SK-N-SH (cell line): ENCODE data around the gene PGS1. TPM values are rescaled to one million over a fixed set of nuclear protein-coding genes. Genes with fewer than 3 reads are reported as not detected.

Source experiments
- CTCF ChIA-PET: fragments of 300-600, 350-600 bp; formaldehyde crosslinking; extraction: SDS; loops from one replicate; lab custom pipeline; 2021; lab: Yijun Ruan, JAX
- POLR2A ChIA-PET: fragments of 350-600 bp; sonication (Branson Sonifier 250); formaldehyde crosslinking; extraction: SDS; loops from one replicate; lab custom pipeline; 2020; ENCODE audit warnings: antibody characterized with exemption, inconsistent platforms; lab: Yijun Ruan, JAX
- DNase-seq: peaks from one replicate; pipeline ENCODE4 v3.0.0; 2012
- H2AFZ ChIP-seq: fragments of 200-600 bp; sonication (generic); 2 replicates; pipeline ENCODE4 v1.8.1; 2016; ENCODE audit warnings: antibody characterized with exemption, mild to moderate bottlenecking, low read depth
- H3F3A ChIP-seq: fragments of 200-600 bp; sonication (generic); replicated peaks from 2 replicates; pipeline ENCODE3; 2016; ENCODE audit warnings: antibody characterized with exemption, mild to moderate bottlenecking; ENCODE audit not compliant: insufficient read depth
- H3K27ac ChIP-seq, 2 experiments: fragments of 200-500 bp in 1 of 2; fragments of 200-600 bp in 1 of 2; sonication (Bioruptor generic) in 1 of 2; sonication (generic), shearing (Covaris generic) in 1 of 2; 2 replicates each; pipeline versions ENCODE4 v1.5.1 to v1.6.1; 2014 to 2016; ENCODE audit warnings: low read depth in 2 of 2, inconsistent platforms in 1 of 2, low read length in 1 of 2, mild to moderate bottlenecking in 1 of 2, mixed read lengths in 1 of 2
- H3K27me3 ChIP-seq: fragments of 200-600 bp; sonication (generic), shearing (Covaris generic); 2 replicates; pipeline ENCODE4 v1.6.1; 2016; ENCODE audit warnings: mixed run types; ENCODE audit not compliant: insufficient read depth
- H3K36me3 ChIP-seq, 2 experiments: fragments of 200-500 bp in 1 of 2; fragments of 200-600 bp in 1 of 2; sonication (Bioruptor generic) in 1 of 2; sonication (generic) in 1 of 2; replicated peaks in 1 of 2; 2 replicates each; pipeline versions ENCODE3 to v1.5.1; 2014 to 2016; ENCODE audit warnings: low read length in 1 of 2, mild to moderate bottlenecking in 1 of 2; ENCODE audit not compliant: insufficient read depth in 2 of 2, control insufficient read depth in 1 of 2
- H3K4me1 ChIP-seq, 2 experiments: fragments of 200-500 bp in 1 of 2; fragments of 200-600 bp in 1 of 2; sonication (Bioruptor generic) in 1 of 2; sonication (generic), shearing (Covaris generic) in 1 of 2; 2 replicates each; pipeline versions ENCODE4 v1.5.1 to v1.6.1; 2014 to 2016; ENCODE audit warnings: low read depth in 1 of 2, low read length in 1 of 2, mixed run types in 1 of 2; ENCODE audit not compliant: insufficient read depth in 2 of 2, control insufficient read depth in 1 of 2
- H3K4me2 ChIP-seq: fragments of 200-600 bp; sonication (generic), shearing (Covaris generic); 2 replicates; pipeline ENCODE4 v1.6.1; 2017; ENCODE audit warnings: mixed run types
- H3K4me3 ChIP-seq, 2 experiments: fragments of 200-500 bp in 1 of 2; fragments of 200-600 bp in 1 of 2; sonication (Bioruptor generic) in 1 of 2; sonication (generic), shearing (Covaris generic) in 1 of 2; 2 replicates each; pipeline versions ENCODE4 v1.5.1 to v1.8.1; 2014 to 2016; ENCODE audit warnings: low read depth in 2 of 2, inconsistent platforms in 1 of 2, low read length in 1 of 2, mild to moderate bottlenecking in 1 of 2, mixed read lengths in 1 of 2, moderate library complexity in 1 of 2
- H3K79me2 ChIP-seq: fragments of 200-600 bp; sonication (generic); 2 replicates; pipeline ENCODE4 v1.8.1; 2017; ENCODE audit warnings: mild to moderate bottlenecking; ENCODE audit not compliant: insufficient read depth
- H3K9ac ChIP-seq: fragments of 200-600 bp; sonication (generic); 2 replicates; pipeline ENCODE4 v1.6.1; 2017; ENCODE audit warnings: mixed run types
- H3K9me2 ChIP-seq: fragments of 200-600 bp; sonication (generic); 2 replicates; pipeline ENCODE4 v1.6.1; 2017; ENCODE audit warnings: mixed run types
- H3K9me3 ChIP-seq: fragments of 200-600 bp; sonication (generic); 2 replicates; pipeline ENCODE4 v1.6.1; 2017; ENCODE audit warnings: mixed run types, mild to moderate bottlenecking, moderate library complexity
- H4K20me1 ChIP-seq: fragments of 200-600 bp; sonication (generic); 2 replicates; pipeline ENCODE4 v1.6.1; 2017; ENCODE audit warnings: mild to moderate bottlenecking, mixed run types; ENCODE audit not compliant: insufficient read depth
- CTCF ChIP-seq: fragments of 200-600 bp; sonication (generic); IDR thresholded peaks from 2 replicates; pipeline ENCODE4 v1.6.1; 2017; ENCODE audit warnings: antibody characterized with exemption, mild to moderate bottlenecking, moderate library complexity
- EP300 ChIP-seq, 2 experiments: IDR thresholded peaks; 2 replicates each; pipeline versions ENCODE4 v1.4.0 to v1.6.1; 2012; ENCODE audit warnings: borderline replicate concordance in 1 of 2, low read depth in 1 of 2, low read length in 1 of 2
- FOSL2 ChIP-seq: IDR thresholded peaks from 2 replicates; pipeline ENCODE4 v1.4.0; 2012; ENCODE audit warnings: low read depth, mild to moderate bottlenecking, moderate library complexity, borderline replicate concordance
- FOXJ3 ChIP-seq: sonication (generic); formaldehyde crosslinking; IDR thresholded peaks from 2 replicates; pipeline ENCODE4 v1.5.1; 2020; ENCODE audit warnings: mild to moderate bottlenecking, missing genetic modification reagents
- GATA2 ChIP-seq: sonication (generic); formaldehyde crosslinking; IDR thresholded peaks from 2 replicates; pipeline ENCODE4 v1.5.0; 2020; ENCODE audit warnings: mild to moderate bottlenecking, missing genetic modification reagents
- JUND ChIP-seq: IDR thresholded peaks from 2 replicates; pipeline ENCODE4 v1.4.0; 2012
- MAX ChIP-seq: IDR thresholded peaks from 2 replicates; pipeline ENCODE4 v1.4.0; 2012; ENCODE audit warnings: low read depth
- MXI1 ChIP-seq: IDR thresholded peaks from 2 replicates; pipeline ENCODE4 v1.6.1; 2012; ENCODE audit warnings: mild to moderate bottlenecking, low read depth, low read length, improper control_type of control experiment
- NFIC ChIP-seq: IDR thresholded peaks from 2 replicates; pipeline ENCODE4 v1.4.0; 2012; ENCODE audit warnings: borderline replicate concordance
- NRF1 ChIP-seq: IDR thresholded peaks from 2 replicates; pipeline ENCODE4 v1.6.1; 2012; ENCODE audit warnings: low read depth, mild to moderate bottlenecking, low read length
- PBX3 ChIP-seq: IDR thresholded peaks from 2 replicates; pipeline ENCODE4; 2012
- POLR2AphosphoS5 ChIP-seq: IDR thresholded peaks from 2 replicates; pipeline ENCODE4 v1.6.1; 2012; ENCODE audit warnings: low read depth, low read length
- RAD21 ChIP-seq: IDR thresholded peaks from 2 replicates; pipeline ENCODE4 v1.6.1; 2012; ENCODE audit warnings: mild to moderate bottlenecking, low read length
- RFX5 ChIP-seq: IDR thresholded peaks from 2 replicates; pipeline ENCODE4 v1.6.1; 2012; ENCODE audit warnings: mild to moderate bottlenecking, improper control_type of control experiment, low read length
- TAF1 ChIP-seq: IDR thresholded peaks from 2 replicates; pipeline ENCODE4 v1.6.1; 2012; ENCODE audit warnings: low read depth, mild to moderate bottlenecking, low read length, moderate library complexity, borderline replicate concordance
- TCF12 ChIP-seq: IDR thresholded peaks from 2 replicates; pipeline ENCODE4 v1.4.0; 2012
- TEAD4 ChIP-seq: IDR thresholded peaks from 2 replicates; pipeline ENCODE4 v1.4.0; 2012; ENCODE audit warnings: mild to moderate bottlenecking, borderline replicate concordance; ENCODE audit not compliant: insufficient read depth
- USF1 ChIP-seq: IDR thresholded peaks from 2 replicates; pipeline ENCODE4 v1.4.0; 2012; ENCODE audit warnings: low read depth, borderline replicate concordance
- USF2 ChIP-seq: fragments of 150-350 bp; IDR thresholded peaks from 2 replicates; pipeline ENCODE4 v1.6.1; 2017; ENCODE audit warnings: antibody characterized with exemption, low read length, low read depth, borderline replicate concordance
- YY1 ChIP-seq: IDR thresholded peaks from 2 replicates; pipeline ENCODE4 v1.4.0; 2012; ENCODE audit warnings: low read depth, mild to moderate bottlenecking
- ZBTB33 ChIP-seq: IDR thresholded peaks from 2 replicates; pipeline ENCODE4 v1.4.0; 2012; ENCODE audit warnings: low read depth, borderline replicate concordance
- WGBS: methylation state at CpG from one replicate; pipeline ENCODE4 v1.1.6; 2017; ENCODE audit warnings: low lambda C conversion rate; 5-methylcytosine and 5-hydroxymethylcytosine counted together
- polyA plus RNA-seq, 3 experiments: library from polyadenylated mRNA; depleted of rRNA; stranded (reverse); fragments of >200 nt; gene quantifications; 2 replicates each; pipeline ENCODE4 v1.2.3, GENCODE V29; 2012

PGS1 gene
- polyA plus RNA-seq, 1 of the 3 experiments (the other 2 are of a cell fraction): 88.4 TPM

- no peak overlapping the region for H2AFZ ChIP-seq
- H3K79me2 ChIP-seq: peaks cover 100% of the 10 kb centered on the region
- peak overlapping the region; percentile 29; the same call in 1 of the 2 replicates for H3K9ac ChIP-seq
- TF ChIP-seq GATA2 (CRISPR knock-in tag) (no peak), TEAD4 (no peak), RFX5 (no peak), MXI1 (no peak), POLR2AphosphoS5 (peak; percentile 52; the same call in 1 of the 2 replicates), EP300 (IDR thresholded peaks at IDR 0.05; ENCODE audit: borderline replicate concordance in 1 of 2, low read depth in 1 of 2, low read length in 1 of 2) (peak in 1 of 2 experiments; percentile 55; a peak in 1 of 4 replicates), RAD21 (no peak), NFIC (peak; percentile 26; the same call in 1 of the 2 replicates), YY1 (no peak), TCF12 (peak; percentile 88), PBX3 (peak; percentile 31; the same call in 1 of the 2 replicates), FOSL2 (peak; percentile 88), USF2 (no peak), JUND (peak; percentile 87), MAX (peak; percentile 86)
- ChIA-PET POLR2A (no interaction called here), CTCF (interaction anchor here (0.8 to 4.0 kb wide), 9 partner anchors 10 to 317 kb away, joined by 3 to 32 read pairs (median 5); partner anchors contain the start of gene SOCS3)
- WGBS: 20% methylated on average over 4 of the region's 4 CpGs
- peak overlapping the region; percentile 0 to 71; a peak in 2 of 4 replicates for H3K27ac ChIP-seq
- H3K9me3 ChIP-seq: no peaks in the 10 kb centered on the region
- H3F3A ChIP-seq: peaks cover 31% of the 10 kb centered on the region
- no peaks in the 10 kb centered on the region for H3K27me3 ChIP-seq
- peaks cover 17 to 20% of the 10 kb centered on the region in 2 experiments for H3K36me3 ChIP-seq
- H3K9me2 ChIP-seq: no peaks in the 10 kb centered on the region
- peaks cover 13 to 30% of the 10 kb centered on the region in 2 experiments; a peak in 3 of 4 replicates for H3K4me1 ChIP-seq
- peak overlapping the region; percentile 61 for H3K4me2 ChIP-seq
- peaks cover 91% of the 10 kb centered on the region for H4K20me1 ChIP-seq
- H3K4me3 ChIP-seq: peak overlapping the region in 1 of 2 experiments; percentile 23; a peak in 1 of 4 replicates
- DNase-seq: no peak
These were observed 13.4 kb downstream of the PGS1 start for GRCh38 chr17:78391843-78392242.

GRCh38 chr17:78392295-78392694 is 13.8 kb downstream of the PGS1 start:
- H3K4me1 ChIP-seq: peaks cover 13 to 30% of the 10 kb centered on the region in 2 experiments; a peak in 3 of 4 replicates
- peaks cover 21 to 22% of the 10 kb centered on the region in 2 experiments for H3K36me3 ChIP-seq
- H3F3A ChIP-seq: peaks cover 31% of the 10 kb centered on the region
- H3K4me2 ChIP-seq: peak overlapping the region; percentile 61
- H3K27me3 ChIP-seq: no peaks in the 10 kb centered on the region
- WGBS: 91% methylated on average over 6 of the region's 6 CpGs
- POLR2A ChIA-PET: no interaction called here
- peaks cover 91% of the 10 kb centered on the region for H4K20me1 ChIP-seq
- H3K27ac ChIP-seq: peak overlapping the region in 1 of 2 experiments; percentile 71; a peak in 2 of 4 replicates
- H3K9me2 ChIP-seq: no peaks in the 10 kb centered on the region
- H2AFZ ChIP-seq: no peak overlapping the region
- TF ChIP-seq TAF1 (no peak), CTCF (no peak), RAD21 (no peak), FOXJ3 (CRISPR knock-in tag) (no peak), ZBTB33 (no peak), NRF1 (no peak), YY1 (no peak), RFX5 (no peak), USF1 (no peak)
- DNase-seq: no peak
- H3K9me3 ChIP-seq: no peaks in the 10 kb centered on the region
- peaks cover 100% of the 10 kb centered on the region for H3K79me2 ChIP-seq
- no peak overlapping the region for H3K4me3 ChIP-seq
- no peak overlapping the region for H3K9ac ChIP-seq
- CTCF ChIA-PET: interaction anchor here (1.6 to 4.0 kb wide), 4 partner anchors 19 to 317 kb away, joined by 3 to 32 read pairs (median 22); no protein-coding TSS in a partner anchor
